ENCODE measurements around the gene TAL1.

DNA sequence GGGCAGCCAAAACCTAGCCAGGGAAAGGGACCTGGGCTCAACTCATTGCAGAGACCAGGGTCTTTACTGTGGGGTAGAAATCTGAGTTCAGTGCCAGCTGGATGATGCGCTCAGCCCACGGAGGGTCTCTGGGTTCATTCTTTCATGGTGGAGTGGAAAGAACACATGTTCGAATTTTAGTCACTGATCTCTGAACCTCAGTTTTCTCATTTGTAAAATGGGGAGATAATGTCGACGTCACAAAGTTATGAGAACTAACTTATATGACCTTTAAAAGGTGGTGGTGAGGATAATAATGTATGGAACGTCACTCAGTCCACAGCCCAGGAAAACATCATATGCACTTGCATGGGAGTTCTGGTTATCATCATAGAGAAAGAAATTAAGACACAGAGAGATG lies 1.2 kb upstream of the TAL1 start:
- TF ChIP-seq, protein P1, sequence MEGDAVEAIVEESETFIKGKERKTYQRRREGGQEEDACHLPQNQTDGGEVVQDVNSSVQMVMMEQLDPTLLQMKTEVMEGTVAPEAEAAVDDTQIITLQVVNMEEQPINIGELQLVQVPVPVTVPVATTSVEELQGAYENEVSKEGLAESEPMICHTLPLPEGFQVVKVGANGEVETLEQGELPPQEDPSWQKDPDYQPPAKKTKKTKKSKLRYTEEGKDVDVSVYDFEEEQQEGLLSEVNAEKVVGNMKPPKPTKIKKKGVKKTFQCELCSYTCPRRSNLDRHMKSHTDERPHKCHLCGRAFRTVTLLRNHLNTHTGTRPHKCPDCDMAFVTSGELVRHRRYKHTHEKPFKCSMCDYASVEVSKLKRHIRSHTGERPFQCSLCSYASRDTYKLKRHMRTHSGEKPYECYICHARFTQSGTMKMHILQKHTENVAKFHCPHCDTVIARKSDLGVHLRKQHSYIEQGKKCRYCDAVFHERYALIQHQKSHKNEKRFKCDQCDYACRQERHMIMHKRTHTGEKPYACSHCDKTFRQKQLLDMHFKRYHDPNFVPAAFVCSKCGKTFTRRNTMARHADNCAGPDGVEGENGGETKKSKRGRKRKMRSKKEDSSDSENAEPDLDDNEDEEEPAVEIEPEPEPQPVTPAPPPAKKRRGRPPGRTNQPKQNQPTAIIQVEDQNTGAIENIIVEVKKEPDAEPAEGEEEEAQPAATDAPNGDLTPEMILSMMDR (conservative IDR thresholded peaks at IDR 0.05; ENCODE audit: low read length), result no peak
- no peak for TF ChIP-seq EZH2phosphoT487 (IDR thresholded peaks at IDR 0.05; ENCODE audit: borderline replicate concordance)
